Body of pancreas (tissue), 4 donors: Measurements from ENCODE around the gene MYO1H. TPM values are rescaled to one million over a fixed set of nuclear protein-coding genes. Genes with fewer than 3 reads are reported as not detected.
"Not testable (repeated sequence)": the region's sequence is repeated elsewhere in the genome, so short reads cannot be mapped to it uniquely, and the experiment has no call there.

ENCODE experiments used
- ATAC-seq: fragments of 150-250 bp; one replicate; pipeline ENCODE4 v1.9.1; 2016
- DNase-seq, 4 donors: peaks; one replicate each; pipeline ENCODE4 v3.0.0-alpha.2; 2019
- H3K27ac ChIP-seq, 4 donors: fragments of 200-600 bp; sonication (generic); 1 replicate in 3 of 4; 2 replicates in 1 of 4; pipeline versions ENCODE4 v1.5.1 to v1.6.1; 2016 to 2019; ENCODE audit warnings: mild to moderate bottlenecking in 1 of 4, mixed read lengths in 1 of 4, moderate library complexity in 1 of 4
- H3K27me3 ChIP-seq, 2 donors: fragments of 200-600 bp; sonication (generic); one replicate each; pipeline ENCODE4 v1.6.0; 2016; ENCODE audit warnings: mild to moderate bottlenecking in 1 of 2
- H3K36me3 ChIP-seq, 2 donors: fragments of 200-600 bp; sonication (generic); replicated peaks in 1 of 2; 2 replicates each; pipeline ENCODE4 v1.5.1; 2016; ENCODE audit warnings: low read depth in 2 of 2; ENCODE audit not compliant: insufficient read depth in 1 of 2
- H3K4me1 ChIP-seq: fragments of 200-600 bp; sonication (generic); one replicate; pipeline ENCODE4 v1.6.0; 2016
- H3K4me3 ChIP-seq, 2 donors: fragments of 200-600 bp; sonication (generic); 1 replicate in 1 of 2; 2 replicates in 1 of 2; pipeline ENCODE4 v1.5.1; 2016 to 2019
- H3K9me3 ChIP-seq, 3 donors: fragments of 200-600 bp; sonication (generic); 1 replicate in 2 of 3; 2 replicates in 1 of 3; pipeline ENCODE4 v1.5.1; 2016
- CTCF ChIP-seq, 7 experiments: fragments of 450-650 bp in 4 of 7; fragments of 200-600 bp in 3 of 7; sonication (generic) in 3 of 7; IDR thresholded peaks; one replicate each; pipeline ENCODE4 v1.5.1; 2016 to 2019; ENCODE audit warnings: antibody characterized with exemption in 7 of 7
- POLR2A ChIP-seq, 3 donors: fragments of 450-650 bp; IDR thresholded peaks; one replicate each; pipeline ENCODE4 v1.6.1; 2016; ENCODE audit warnings: antibody characterized with exemption in 3 of 3, mild to moderate bottlenecking in 2 of 3
- WGBS, 2 donors: methylation state at CpG; one replicate each; pipeline ENCODE4 v1.1.5; 2017; 5-methylcytosine and 5-hydroxymethylcytosine counted together
- intact Hi-C: fragments of 100-400 bp; cut with DNase I; formaldehyde crosslinking; loops from one replicate; pipeline ENCODE4 v1.15.1; 2023
- total RNA-seq, 2 donors: library from RNA; depleted of rRNA; stranded (reverse); fragments of >200 nt; gene quantifications; one replicate each; pipeline ENCODE4 v1.1.0, GENCODE V29; 2016

MYO1H gene
- total RNA-seq, 2 donors from 2014 or later = not detected

GRCh38 chr12:109439181-109439580 lies 91.5 kb downstream of the MYO1H start:
- no peak for DNase-seq
- no peaks in the 10 kb centered on the region for H3K36me3 ChIP-seq
- ATAC-seq = no peak
- H3K4me3 ChIP-seq = no peak overlapping the region
- H3K9me3 ChIP-seq = no peaks in the 10 kb centered on the region
- no peaks in the 10 kb centered on the region for H3K4me1 ChIP-seq
- intact Hi-C loops = loop anchor here (10.0 kb wide), 1 partner anchor 336 kb away; no protein-coding TSS in a partner anchor
- no peak for TF ChIP-seq CTCF (IDR thresholded peaks at IDR 0.05)
- TF ChIP-seq POLR2A (IDR thresholded peaks at IDR 0.05) = no peak
- no peaks in the 10 kb centered on the region for H3K27me3 ChIP-seq
- no peak overlapping the region for H3K27ac ChIP-seq
- 76 to 83% methylated on average over 6 of the region's 6 CpGs for WGBS, 2 donors

- not testable (repeated sequence) for DNase-seq, H3K4me3 ChIP-seq, H3K27ac ChIP-seq, H3K27me3 ChIP-seq, ATAC-seq, H3K36me3 ChIP-seq, H3K9me3 ChIP-seq, H3K4me1 ChIP-seq
- WGBS, 2 donors = 90 to 94% methylated on average over 12 to 13 of the region's 13 CpGs
- intact Hi-C loops = loop anchor here (10.0 kb wide), 1 partner anchor 335 kb away; no protein-coding TSS in a partner anchor
Measured at GRCh38 chr12:109439951-109440350, 92.3 kb downstream of the MYO1H start.

GRCh38 chr12:109440851-109441490 lies 93.3 kb downstream of the MYO1H start:
- no peaks in the 10 kb centered on the region for H3K9me3 ChIP-seq
- H3K27ac ChIP-seq = no peak overlapping the region
- H3K4me1 ChIP-seq = no peaks in the 10 kb centered on the region
- peak in 2 of 4 donors; percentile 12 to 16 for DNase-seq
- H3K4me3 ChIP-seq = no peak overlapping the region
- no peaks in the 10 kb centered on the region for H3K36me3 ChIP-seq
- intact Hi-C loops = no loop called here
- TF ChIP-seq CTCF (IDR thresholded peaks at IDR 0.05) (no peak), POLR2A (IDR thresholded peaks at IDR 0.05) (no peak)
- H3K27me3 ChIP-seq = no peaks in the 10 kb centered on the region
- 43 to 44% methylated on average over 9 of the region's 9 CpGs for WGBS, 2 donors
- no peak for ATAC-seq

- no peaks in the 10 kb centered on the region for H3K36me3 ChIP-seq
- no peak for DNase-seq
- intact Hi-C loops = no loop called here
- no peaks in the 10 kb centered on the region for H3K27me3 ChIP-seq
- H3K4me3 ChIP-seq = no peak overlapping the region
- ATAC-seq = no peak
- H3K9me3 ChIP-seq = no peaks in the 10 kb centered on the region
- no peaks in the 10 kb centered on the region for H3K4me1 ChIP-seq
- no peak overlapping the region for H3K27ac ChIP-seq
- TF ChIP-seq CTCF (IDR thresholded peaks at IDR 0.05) (no peak), POLR2A (IDR thresholded peaks at IDR 0.05) (no peak)
- 79 to 86% methylated on average over 5 of the region's 5 CpGs for WGBS, 2 donors
Measured at GRCh38 chr12:109443794-109444193, 96.1 kb downstream of the MYO1H start.

- no peak for TF ChIP-seq POLR2A (IDR thresholded peaks at IDR 0.05)
- TF ChIP-seq CTCF (IDR thresholded peaks at IDR 0.05) = no peak
- Histone ChIP-seq H3K27me3 (no peaks in the 10 kb centered on the region), H3K36me3 (no peaks in the 10 kb centered on the region), H3K27ac (no peak overlapping the region), H3K4me1 (no peaks in the 10 kb centered on the region), H3K9me3 (no peaks in the 10 kb centered on the region), H3K4me3 (no peak overlapping the region)
- ATAC-seq (no peak), DNase-seq (no peak)
- 66 to 74% methylated on average over 6 of the region's 6 CpGs for WGBS, 2 donors
- intact Hi-C loops = no loop called here
Measured at GRCh38 chr12:109444259-109444658, 96.6 kb downstream of the MYO1H start.
